Sigmoid colon (tissue), 7 donors: ENCODE results near the gene BSG. TPM values are rescaled to one million over a fixed set of nuclear protein-coding genes. Genes with fewer than 3 reads are reported as not detected.

Experiments used
- DNase-seq: peaks from one replicate; pipeline ENCODE4 v3.0.0-alpha.2; 2019
- H3K27ac ChIP-seq, 4 donors: fragments of 200-600 bp; sonication (generic); one replicate each; pipeline ENCODE4 v1.5.1; 2016 to 2019; ENCODE audit warnings: mild to moderate bottlenecking in 1 of 4
- H3K27me3 ChIP-seq, 3 donors: fragments of 200-600 bp; sonication (generic); one replicate each; pipeline ENCODE4 v1.5.1; 2019; ENCODE audit warnings: mild to moderate bottlenecking in 1 of 3
- H3K36me3 ChIP-seq, 4 donors: fragments of 200-600 bp; sonication (generic); one replicate each; pipeline ENCODE4 v1.5.1; 2016 to 2019
- H3K4me1 ChIP-seq, 4 donors: fragments of 200-600 bp; sonication (generic); one replicate each; pipeline ENCODE4 v1.5.1; 2017 to 2019
- H3K4me3 ChIP-seq, 4 donors: fragments of 200-600 bp; sonication (generic); one replicate each; pipeline ENCODE4 v1.5.1; 2017 to 2019; ENCODE audit warnings: mild to moderate bottlenecking in 2 of 4, moderate library complexity in 1 of 4
- H3K9me3 ChIP-seq, 4 donors: fragments of 200-600 bp in 3 of 4; sonication (generic) in 3 of 4; one replicate each; pipeline versions ENCODE4 v1.5.1 to v1.6.1; 2013 to 2019
- EP300 ChIP-seq, 4 donors: sonication (generic); formaldehyde crosslinking; IDR thresholded peaks; one replicate each; pipeline ENCODE4 v1.6.1; 2017; ENCODE audit warnings: antibody characterized with exemption in 4 of 4
- POLR2A ChIP-seq, 2 donors: fragments of 450-650 bp; IDR thresholded peaks; one replicate each; pipeline ENCODE4 v1.6.1; 2016; ENCODE audit warnings: antibody characterized with exemption in 2 of 2, mild to moderate bottlenecking in 2 of 2, moderate library complexity in 2 of 2
- POLR2AphosphoS5 ChIP-seq, 4 donors: sonication (generic); formaldehyde crosslinking; IDR thresholded peaks; one replicate each; pipeline ENCODE4 v1.6.1; 2017; ENCODE audit warnings: antibody characterized with exemption in 4 of 4
- WGBS, 2 donors: extraction: QIAGEN DNeasy Blood & Tissue Kit; methylation state at CpG; one replicate each; pipeline ENCODE4 v1.1.7; 2013; 5-methylcytosine and 5-hydroxymethylcytosine counted together
- intact Hi-C: fragments of 100-400 bp; cut with DNase I; formaldehyde crosslinking; loops from one replicate; pipeline ENCODE4 v1.15.1; 2023
- polyA plus RNA-seq, 3 donors: library from polyadenylated mRNA; stranded (reverse); fragments of 200-250 nt; gene quantifications; one replicate each; pipeline ENCODE4 v1.2.3, GENCODE V29; 2013
- total RNA-seq, 4 donors: library from RNA; depleted of rRNA; stranded (reverse); fragments of >200 nt; gene quantifications; one replicate each; pipeline ENCODE4 v1.1.0, GENCODE V29; 2016
- TF ChIP-seq, protein P1 (sequence below), 4 experiments: fragments of 450-650 bp in 3 of 4; fragments of 200-600 bp in 1 of 4; IDR thresholded peaks; one replicate each; pipeline ENCODE4 v1.5.1; 2016 to 2019; ENCODE audit warnings: antibody characterized with exemption in 4 of 4, mild to moderate bottlenecking in 3 of 4, moderate library complexity in 2 of 4
- donor health status: healthy with polysubstance abuse.
- donor health status: Bipolar disorder and iron deficiency.
- donor health status: healthy.

The BSG gene
- total and polyA plus RNA-seq, 7 donors: 218 to 715 (median 475) TPM

GRCh38 chr19:593055-593454 is 20.7 kb downstream of the BSG start:
- no peaks in the 10 kb centered on the region for H3K36me3 ChIP-seq
- 58 to 76% methylated on average over 18 of the region's 18 CpGs for WGBS, 2 donors
- peaks cover 0 to 25% (median 20%) of the 10 kb centered on the region in 4 donors for H3K4me1 ChIP-seq
- no peak overlapping the region for H3K4me3 ChIP-seq
- TF ChIP-seq EP300 (IDR thresholded peaks at IDR 0.05) (no peak), POLR2A (IDR thresholded peaks at IDR 0.05) (no peak), POLR2AphosphoS5 (IDR thresholded peaks at IDR 0.05) (no peak)
- TF ChIP-seq, protein P1, sequence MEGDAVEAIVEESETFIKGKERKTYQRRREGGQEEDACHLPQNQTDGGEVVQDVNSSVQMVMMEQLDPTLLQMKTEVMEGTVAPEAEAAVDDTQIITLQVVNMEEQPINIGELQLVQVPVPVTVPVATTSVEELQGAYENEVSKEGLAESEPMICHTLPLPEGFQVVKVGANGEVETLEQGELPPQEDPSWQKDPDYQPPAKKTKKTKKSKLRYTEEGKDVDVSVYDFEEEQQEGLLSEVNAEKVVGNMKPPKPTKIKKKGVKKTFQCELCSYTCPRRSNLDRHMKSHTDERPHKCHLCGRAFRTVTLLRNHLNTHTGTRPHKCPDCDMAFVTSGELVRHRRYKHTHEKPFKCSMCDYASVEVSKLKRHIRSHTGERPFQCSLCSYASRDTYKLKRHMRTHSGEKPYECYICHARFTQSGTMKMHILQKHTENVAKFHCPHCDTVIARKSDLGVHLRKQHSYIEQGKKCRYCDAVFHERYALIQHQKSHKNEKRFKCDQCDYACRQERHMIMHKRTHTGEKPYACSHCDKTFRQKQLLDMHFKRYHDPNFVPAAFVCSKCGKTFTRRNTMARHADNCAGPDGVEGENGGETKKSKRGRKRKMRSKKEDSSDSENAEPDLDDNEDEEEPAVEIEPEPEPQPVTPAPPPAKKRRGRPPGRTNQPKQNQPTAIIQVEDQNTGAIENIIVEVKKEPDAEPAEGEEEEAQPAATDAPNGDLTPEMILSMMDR (IDR thresholded peaks at IDR 0.05): no peak
- H3K9me3 ChIP-seq: no peaks in the 10 kb centered on the region
- H3K27ac ChIP-seq: no peak overlapping the region
- intact Hi-C loops: no loop called here
- peaks cover 33 to 53% (median 33%) of the 10 kb centered on the region in 3 donors for H3K27me3 ChIP-seq
- DNase-seq: no peak

DNA sequence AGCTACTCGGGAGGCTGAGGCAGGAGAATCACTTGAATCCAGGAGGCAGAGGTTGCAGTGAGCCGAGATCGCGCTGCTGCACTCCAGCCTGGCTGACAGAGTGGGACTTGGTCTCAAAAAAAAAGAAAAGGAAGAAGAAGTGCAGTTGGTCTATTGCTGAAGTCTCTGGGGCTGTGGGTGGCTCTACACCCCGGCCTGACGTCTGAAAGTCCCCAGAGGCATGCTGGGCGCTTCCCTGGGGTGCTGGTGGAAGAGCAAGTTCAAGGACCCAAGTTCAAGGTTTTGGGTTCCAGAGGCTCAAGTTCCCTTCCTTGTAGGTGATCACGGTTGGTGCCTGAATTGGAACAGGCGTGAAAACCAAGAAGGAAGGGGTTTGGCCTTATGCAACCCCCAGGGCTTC is 21.1 kb downstream of the BSG start:
- Histone ChIP-seq H3K27ac (no peak overlapping the region), H3K4me1 (peaks cover 0 to 20% (median 15%) of the 10 kb centered on the region in 4 donors), H3K4me3 (no peak overlapping the region), H3K27me3 (peaks cover 29 to 49% (median 29%) of the 10 kb centered on the region in 3 donors), H3K36me3 (no peaks in the 10 kb centered on the region), H3K9me3 (no peaks in the 10 kb centered on the region)
- intact Hi-C loops: no loop called here
- no peak for DNase-seq
- TF ChIP-seq POLR2A (IDR thresholded peaks at IDR 0.05) (no peak), EP300 (IDR thresholded peaks at IDR 0.05) (no peak), POLR2AphosphoS5 (IDR thresholded peaks at IDR 0.05) (no peak)
- TF ChIP-seq, protein P1 (IDR thresholded peaks at IDR 0.05): no peak
- 42 to 60% methylated on average over 9 of the region's 9 CpGs for WGBS, 2 donors

DNA sequence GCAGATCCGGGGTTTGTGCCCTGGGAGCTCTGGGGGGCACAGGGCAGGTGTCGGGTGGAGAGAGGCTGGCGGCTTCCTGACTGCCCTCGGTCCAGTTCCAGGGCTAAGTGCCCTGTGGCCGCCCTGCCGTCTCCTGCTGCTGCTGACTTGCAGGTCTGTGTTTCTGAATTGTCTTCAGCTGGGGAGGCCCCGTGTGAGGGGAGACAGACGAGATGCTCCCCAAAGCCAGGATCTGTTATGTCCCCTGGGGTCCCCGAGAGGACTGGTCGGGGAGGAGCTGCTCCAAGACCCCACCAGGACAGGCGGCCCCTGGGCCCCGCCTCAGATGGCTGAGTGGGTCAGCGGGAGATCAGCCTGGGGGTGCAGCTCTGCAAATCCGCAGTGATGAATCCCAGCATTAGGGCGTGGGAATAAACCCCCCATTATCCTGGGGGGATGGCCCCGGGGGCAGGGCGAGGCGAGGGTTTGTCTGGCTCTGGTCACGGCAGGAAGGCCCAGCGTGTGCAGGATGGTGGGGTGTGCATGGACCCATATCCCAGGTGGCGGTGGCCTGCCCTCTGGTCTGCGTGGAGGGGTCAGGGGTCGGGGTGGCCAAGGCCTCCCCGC is 22.0 kb downstream of the BSG start:
- 65 to 78% methylated on average over 24 of the region's 24 CpGs for WGBS, 2 donors
- H3K9me3 ChIP-seq: no peaks in the 10 kb centered on the region
- no peak overlapping the region for H3K4me3 ChIP-seq
- H3K27ac ChIP-seq: no peak overlapping the region
- peaks cover 20 to 40% (median 22%) of the 10 kb centered on the region in 3 donors for H3K27me3 ChIP-seq
- intact Hi-C loops: no loop called here
- DNase-seq: no peak
- TF ChIP-seq, protein P1 (IDR thresholded peaks at IDR 0.05): no peak
- TF ChIP-seq POLR2AphosphoS5 (IDR thresholded peaks at IDR 0.05): no peak
- no peak for TF ChIP-seq EP300 (IDR thresholded peaks at IDR 0.05)
- no peak for TF ChIP-seq POLR2A (IDR thresholded peaks at IDR 0.05)
- H3K36me3 ChIP-seq: no peaks in the 10 kb centered on the region
- H3K4me1 ChIP-seq: peaks cover 0 to 13% (median 9%) of the 10 kb centered on the region in 4 donors

- H3K4me1 ChIP-seq: peaks cover 0 to 7% (median 3%) of the 10 kb centered on the region in 4 donors
- H3K27ac ChIP-seq: no peak overlapping the region
- TF ChIP-seq, protein P1 (IDR thresholded peaks at IDR 0.05): no peak
- no peak for TF ChIP-seq POLR2A (IDR thresholded peaks at IDR 0.05)
- TF ChIP-seq EP300 (IDR thresholded peaks at IDR 0.05): no peak
- no peak for TF ChIP-seq POLR2AphosphoS5 (IDR thresholded peaks at IDR 0.05)
- no peak for DNase-seq
- peaks cover 15 to 34% (median 18%) of the 10 kb centered on the region in 3 donors for H3K27me3 ChIP-seq
- intact Hi-C loops: no loop called here
- no peaks in the 10 kb centered on the region for H3K9me3 ChIP-seq
- WGBS, 2 donors: 69 to 75% methylated on average over 42 of the region's 42 CpGs
- H3K36me3 ChIP-seq: no peaks in the 10 kb centered on the region
- no peak overlapping the region for H3K4me3 ChIP-seq
Measured at GRCh38 chr19:595326-596262, 23.2 kb downstream of the BSG start.
